Measurements from ENCODE around the gene BLVRB.

DNA sequence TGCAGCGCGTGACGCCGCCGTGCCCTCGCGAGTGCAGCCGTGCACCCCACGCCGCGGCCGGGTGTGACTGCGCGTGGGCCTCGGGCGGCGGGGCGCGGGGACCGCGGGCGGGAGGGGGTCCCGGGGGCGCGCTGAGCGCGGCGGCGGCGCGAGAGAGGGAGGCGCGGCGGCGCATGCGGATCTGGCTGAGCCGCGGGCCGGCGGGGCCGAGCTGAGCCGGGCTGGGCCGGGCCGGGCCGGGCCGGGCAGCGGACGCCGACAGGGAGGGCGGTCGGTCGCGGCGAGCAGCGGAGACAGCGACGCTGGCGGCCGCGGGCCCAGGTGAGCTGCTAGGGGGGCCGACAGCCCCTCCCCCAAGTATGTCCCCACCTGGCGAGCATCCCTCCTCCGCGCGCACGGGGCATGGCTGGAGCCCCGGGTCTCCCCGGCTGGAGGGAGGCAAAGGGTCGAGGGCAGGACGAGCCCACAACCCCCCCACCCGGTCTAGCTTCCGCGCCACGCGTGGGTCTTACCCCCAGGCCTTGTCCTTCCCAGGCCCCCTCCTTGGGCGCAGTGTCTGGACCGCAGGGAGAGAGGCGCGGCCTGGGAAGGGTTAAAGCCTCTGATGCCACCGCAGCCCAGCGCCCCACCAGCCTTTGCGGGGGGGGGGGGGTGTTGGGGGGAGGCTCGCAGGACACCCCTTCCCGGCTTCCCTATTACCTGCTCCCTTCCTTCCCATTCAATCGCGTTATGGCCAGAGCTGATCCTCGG, 1.6 kb upstream of the BLVRB start, which contains the start of gene SPTBN4:
- no peak for TF ChIP-seq EZH2 (IDR thresholded peaks at IDR 0.05; ENCODE audit: low read depth, low read length, severe bottlenecking)
- TF ChIP-seq RAD21 (IDR thresholded peaks at IDR 0.05 in 1 of 2, conservative IDR thresholded peaks at IDR 0.05 in 1 of 2; ENCODE audit: low read depth in 2 of 2, low read length in 2 of 2) = no peak
- TF ChIP-seq, protein P1, sequence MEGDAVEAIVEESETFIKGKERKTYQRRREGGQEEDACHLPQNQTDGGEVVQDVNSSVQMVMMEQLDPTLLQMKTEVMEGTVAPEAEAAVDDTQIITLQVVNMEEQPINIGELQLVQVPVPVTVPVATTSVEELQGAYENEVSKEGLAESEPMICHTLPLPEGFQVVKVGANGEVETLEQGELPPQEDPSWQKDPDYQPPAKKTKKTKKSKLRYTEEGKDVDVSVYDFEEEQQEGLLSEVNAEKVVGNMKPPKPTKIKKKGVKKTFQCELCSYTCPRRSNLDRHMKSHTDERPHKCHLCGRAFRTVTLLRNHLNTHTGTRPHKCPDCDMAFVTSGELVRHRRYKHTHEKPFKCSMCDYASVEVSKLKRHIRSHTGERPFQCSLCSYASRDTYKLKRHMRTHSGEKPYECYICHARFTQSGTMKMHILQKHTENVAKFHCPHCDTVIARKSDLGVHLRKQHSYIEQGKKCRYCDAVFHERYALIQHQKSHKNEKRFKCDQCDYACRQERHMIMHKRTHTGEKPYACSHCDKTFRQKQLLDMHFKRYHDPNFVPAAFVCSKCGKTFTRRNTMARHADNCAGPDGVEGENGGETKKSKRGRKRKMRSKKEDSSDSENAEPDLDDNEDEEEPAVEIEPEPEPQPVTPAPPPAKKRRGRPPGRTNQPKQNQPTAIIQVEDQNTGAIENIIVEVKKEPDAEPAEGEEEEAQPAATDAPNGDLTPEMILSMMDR (IDR thresholded peaks at IDR 0.05; ENCODE audit: control extremely low read depth in 1 of 3, insufficient read depth in 1 of 3, low read depth in 1 of 3, low read length in 3 of 3) = 0 out of 4 replicates have a peak, but pooled peaks of 1 of the 3 experiments have one; percentile 5
- no peak for TF ChIP-seq CHD1 (IDR thresholded peaks at IDR 0.05; ENCODE audit: low read depth, low read length)
- TF ChIP-seq GTF2F1 (IDR thresholded peaks at IDR 0.05; ENCODE audit: borderline replicate concordance, low read depth, low read length) = no peak
- no peak for TF ChIP-seq TCF12 (IDR thresholded peaks at IDR 0.05; ENCODE audit: low read depth, low read length)
- no peak for TF ChIP-seq KDM1A (IDR thresholded peaks at IDR 0.05; ENCODE audit: borderline replicate concordance, low read length)
- no peak for TF ChIP-seq GABPA (IDR thresholded peaks at IDR 0.05; ENCODE audit: borderline replicate concordance, insufficient read depth, low read length)
- TF ChIP-seq POLR2A (IDR thresholded peaks at IDR 0.05; ENCODE audit: control extremely low read depth in 1 of 2, low read depth in 2 of 2, low read length in 2 of 2) = no peak
- no peak for TF ChIP-seq JUND (IDR thresholded peaks at IDR 0.05; ENCODE audit: low read length)
- no peak for TF ChIP-seq SIRT6 (IDR thresholded peaks at IDR 0.05; ENCODE audit: low read length)
- no peak for TF ChIP-seq TAF1 (IDR thresholded peaks at IDR 0.05; ENCODE audit: low read depth, low read length)
- TF ChIP-seq POLR2AphosphoS5 (IDR thresholded peaks at IDR 0.05; ENCODE audit: low read depth, low read length) = no peak

Measured in H1 (cell line).